AG10803 (cell line): Measurements from ENCODE around the gene UNK.

Experiments
- DNase-seq: peaks from one replicate; pipeline ENCODE4 v3.0.0; 2010; ENCODE audit warnings: low read depth
- H3K4me3 ChIP-seq: 2 replicates; pipeline ENCODE4 v1.5.1; 2011; ENCODE audit warnings: mild to moderate bottlenecking, low read length, control low read depth
- CTCF ChIP-seq: conservative IDR thresholded peaks from 2 replicates; pipeline ENCODE4 v1.5.1; 2011; ENCODE audit warnings: mild to moderate bottlenecking, low read length, control low read depth, inconsistent platforms

Gene UNK

GRCh38 chr17:75795820-75796607 lies 11.4 kb downstream of the UNK start:
- no peak for TF ChIP-seq CTCF
- no peak overlapping the region for H3K4me3 ChIP-seq
- no peak for DNase-seq

- no peak for TF ChIP-seq CTCF
- no peak for DNase-seq
- no peak overlapping the region for H3K4me3 ChIP-seq
Observed at GRCh38 chr17:75799402-75799801, 14.8 kb downstream of the UNK start.

- TF ChIP-seq CTCF, result no peak
- no peak for DNase-seq
Observed at GRCh38 chr17:75803883-75804282, 19.3 kb downstream of the UNK start.

GRCh38 chr17:75806822-75807500 lies 22.4 kb downstream of the UNK start:
- no peak for TF ChIP-seq CTCF
- H3K4me3 ChIP-seq, result no peak overlapping the region

More at GRCh38 chr17:75803883-75804282, 19.3 kb downstream of the UNK start:
- no peak overlapping the region for H3K4me3 ChIP-seq

GRCh38 chr17:75807861-75808260 lies 23.3 kb downstream of the UNK start:
- no peak for DNase-seq
- no peak overlapping the region for H3K4me3 ChIP-seq
- no peak for TF ChIP-seq CTCF

More at GRCh38 chr17:75806822-75807500, 22.4 kb downstream of the UNK start:
- no peak for DNase-seq

GRCh38 chr17:75808549-75808904 lies 23.9 kb downstream of the UNK start:
- no peak for DNase-seq
- TF ChIP-seq CTCF, result no peak
- H3K4me3 ChIP-seq, result no peak overlapping the region
